Measurements from ENCODE around the gene GRIK2. TPM values are rescaled to one million over a fixed set of nuclear protein-coding genes. Genes with fewer than 3 reads are reported as not detected.

Gene GRIK2
- total RNA-seq, 3 donors from 2014 or later (not counting 1 experiment from before 2014, with no cell fraction given), result not detected

DNA sequence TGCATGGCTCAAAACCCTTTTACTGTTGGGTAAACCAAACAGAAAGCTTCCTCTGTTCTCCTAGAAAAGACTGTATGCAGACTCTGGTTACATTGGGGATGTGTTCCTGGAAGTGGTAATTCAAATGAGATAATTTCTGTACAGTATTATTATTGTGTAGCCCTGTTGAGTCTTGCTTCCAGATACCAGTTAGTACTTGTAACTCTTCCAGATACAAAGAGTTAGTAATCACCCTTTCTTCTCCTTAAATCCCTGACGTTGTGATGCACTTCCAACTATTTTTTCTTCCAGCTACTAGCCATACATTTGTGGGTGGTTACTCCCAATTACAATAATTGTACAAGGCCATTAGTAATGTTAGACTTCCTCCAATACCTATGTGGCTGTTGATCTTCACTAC, 42.3 kb upstream of the GRIK2 start:
- H3K27ac Mint-ChIP-seq, result no peak overlapping the region
- no peak overlapping the region for H3K4me3 Mint-ChIP-seq
- H3K27me3 Mint-ChIP-seq (ENCODE audit: low read depth in 2 of 2), result no peaks in the 10 kb centered on the region
- Histone ChIP-seq H3K27ac (ENCODE audit: low read length) (no peak overlapping the region), H3K36me3 (ENCODE audit: control insufficient read depth, insufficient read depth, low read length) (no peaks in the 10 kb centered on the region), H3K4me3 (ENCODE audit: low read length) (no peak overlapping the region), H3K9me3 (ENCODE audit: control insufficient read depth, insufficient read depth, low read length) (no peaks in the 10 kb centered on the region), H3K27me3 (ENCODE audit: control insufficient read depth, insufficient read depth, low read length) (no peaks in the 10 kb centered on the region), H3K4me1 (ENCODE audit: control insufficient read depth, insufficient read depth, low read length) (no peaks in the 10 kb centered on the region)
- intact Hi-C loops (cut with micrococcal nuclease), result no loop called here
- TF ChIP-seq CTCF (IDR thresholded peaks at IDR 0.05), result no peak
- DNase-seq, result no peak
- peaks cover 10% of the 10 kb centered on the region in 2 donors for H3K9me3 Mint-ChIP-seq
- H3K4me1 Mint-ChIP-seq, result no peaks in the 10 kb centered on the region
- ATAC-seq, result no peak
- H3K36me3 Mint-ChIP-seq, result no peaks in the 10 kb centered on the region
- 89% methylated on average over 1 of the region's 1 CpG for whole genome bisulfite sequencing (ENCODE audit: insufficient coverage)

DNA sequence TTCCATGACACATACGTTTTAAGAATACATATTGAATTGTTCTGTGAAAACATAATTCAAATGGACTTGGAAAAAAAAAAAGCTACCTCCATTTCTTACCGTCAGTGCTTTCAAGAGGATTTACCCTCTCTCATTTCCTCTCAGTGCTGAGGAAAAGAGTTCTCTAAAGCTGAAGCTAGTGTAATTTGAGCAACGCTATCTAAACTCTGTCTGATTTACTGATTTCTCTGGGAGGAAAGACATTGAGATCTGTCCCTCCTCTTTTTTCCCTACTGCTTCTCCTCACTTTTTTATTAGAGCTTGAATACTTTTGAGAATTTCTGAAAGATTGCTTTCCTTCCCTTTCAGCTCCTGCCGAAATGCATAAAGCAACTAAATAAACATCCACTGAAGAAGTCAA, 41.2 kb upstream of the GRIK2 start:
- no CpG with 5 or more reads among the region's 4 CpGs for WGBS (ENCODE audit: insufficient coverage)
- no peaks in the 10 kb centered on the region for H3K4me1 Mint-ChIP-seq
- H3K9me3 ChIP-seq (ENCODE audit: control insufficient read depth, insufficient read depth, low read length), result no peaks in the 10 kb centered on the region
- TF ChIP-seq CTCF (IDR thresholded peaks at IDR 0.05), result no peak
- no peak overlapping the region for H3K4me3 ChIP-seq (ENCODE audit: low read length)
- intact Hi-C loops (cut with micrococcal nuclease), result no loop called here
- H3K27ac ChIP-seq (ENCODE audit: low read length), result no peak overlapping the region
- no peak overlapping the region for H3K4me3 Mint-ChIP-seq
- no peak for DNase-seq
- H3K36me3 Mint-ChIP-seq, result no peaks in the 10 kb centered on the region
- peaks cover 8 to 9% of the 10 kb centered on the region in 2 donors for H3K9me3 Mint-ChIP-seq
- H3K36me3 ChIP-seq (ENCODE audit: control insufficient read depth, insufficient read depth, low read length), result no peaks in the 10 kb centered on the region
- no peaks in the 10 kb centered on the region for H3K27me3 Mint-ChIP-seq (ENCODE audit: low read depth in 2 of 2)
- H3K27ac Mint-ChIP-seq, result no peak overlapping the region
- H3K27me3 ChIP-seq (ENCODE audit: control insufficient read depth, insufficient read depth, low read length), result no peaks in the 10 kb centered on the region
- no peak for ATAC-seq
- H3K4me1 ChIP-seq (ENCODE audit: control insufficient read depth, insufficient read depth, low read length), result no peaks in the 10 kb centered on the region

DNA sequence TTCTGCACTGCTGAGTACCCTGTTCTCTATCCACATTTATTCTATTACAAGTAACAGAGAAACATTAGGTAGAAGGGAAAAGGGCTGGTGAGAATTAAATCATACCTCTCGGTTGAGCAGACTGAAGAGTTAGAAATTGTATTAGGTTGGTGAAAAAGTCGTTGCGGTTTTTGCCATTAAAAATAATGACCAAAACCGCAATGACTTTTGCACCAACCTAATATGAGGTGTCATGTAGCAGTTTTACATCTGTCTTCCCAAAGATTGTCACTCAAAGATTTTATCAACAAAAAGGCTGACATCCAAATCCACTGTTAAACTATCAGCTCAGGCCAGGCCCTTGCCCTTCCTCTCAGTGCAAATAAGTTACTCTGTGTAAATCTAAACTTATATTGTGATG, 28.3 kb upstream of the GRIK2 start:
- H3K4me1 ChIP-seq (ENCODE audit: control insufficient read depth, insufficient read depth, low read length), result no peaks in the 10 kb centered on the region
- no peaks in the 10 kb centered on the region for H3K36me3 ChIP-seq (ENCODE audit: control insufficient read depth, insufficient read depth, low read length)
- ATAC-seq (no peak), DNase-seq (no peak)
- no peak overlapping the region for H3K4me3 ChIP-seq (ENCODE audit: low read length)
- Mint-ChIP-seq H3K36me3 (no peaks in the 10 kb centered on the region), H3K4me3 (no peak overlapping the region), H3K27me3 (ENCODE audit: low read depth in 2 of 2) (no peaks in the 10 kb centered on the region), H3K9me3 (peaks cover 4 to 5% of the 10 kb centered on the region in 2 donors), H3K4me1 (no peaks in the 10 kb centered on the region), H3K27ac (no peak overlapping the region)
- no peaks in the 10 kb centered on the region for H3K9me3 ChIP-seq (ENCODE audit: control insufficient read depth, insufficient read depth, low read length)
- intact Hi-C loops (cut with micrococcal nuclease), result no loop called here
- WGBS (ENCODE audit: insufficient coverage), result 68% methylated on average over 3 of the region's 4 CpGs
- no peak overlapping the region for H3K27ac ChIP-seq (ENCODE audit: low read length)
- TF ChIP-seq CTCF (IDR thresholded peaks at IDR 0.05), result no peak
- H3K27me3 ChIP-seq (ENCODE audit: control insufficient read depth, insufficient read depth, low read length), result no peaks in the 10 kb centered on the region

GRCh38 chr6:101379926-101380325, 13.6 kb upstream of the GRIK2 start:
- no peak overlapping the region for H3K4me3 Mint-ChIP-seq
- H3K4me1 Mint-ChIP-seq, result no peaks in the 10 kb centered on the region
- DNase-seq, result no peak
- Histone ChIP-seq H3K4me3 (ENCODE audit: low read length) (no peak overlapping the region), H3K27me3 (ENCODE audit: control insufficient read depth, insufficient read depth, low read length) (no peaks in the 10 kb centered on the region), H3K27ac (ENCODE audit: low read length) (no peak overlapping the region), H3K4me1 (ENCODE audit: control insufficient read depth, insufficient read depth, low read length) (no peaks in the 10 kb centered on the region), H3K36me3 (ENCODE audit: control insufficient read depth, insufficient read depth, low read length) (no peaks in the 10 kb centered on the region), H3K9me3 (ENCODE audit: control insufficient read depth, insufficient read depth, low read length) (no peaks in the 10 kb centered on the region)
- no peak for ATAC-seq
- no peak overlapping the region for H3K27ac Mint-ChIP-seq
- H3K9me3 Mint-ChIP-seq, result peaks cover 22% of the 10 kb centered on the region in 2 donors
- no peaks in the 10 kb centered on the region for H3K36me3 Mint-ChIP-seq
- WGBS (ENCODE audit: insufficient coverage), result 74% methylated on average over 2 of the region's 2 CpGs
- intact Hi-C loops (cut with micrococcal nuclease), result no loop called here
- TF ChIP-seq CTCF (IDR thresholded peaks at IDR 0.05), result no peak
- no peaks in the 10 kb centered on the region for H3K27me3 Mint-ChIP-seq (ENCODE audit: low read depth in 2 of 2)

Data from natural killer cell (primary cell).